Measurements from ENCODE around the gene UFSP1. TPM values are rescaled to one million over a fixed set of nuclear protein-coding genes. Genes with fewer than 3 reads are reported as not detected.

The UFSP1 gene
- total and polyA plus RNA-seq, 2 of the 13 experiments (the other 11 are each of a cell fraction or from before 2014, with no cell fraction given) = 0.65 to 3.3 TPM

- POLR2A ChIA-PET = no interaction called here
- ATAC-seq = peak; percentile 53; the same call in 2 of the 3 replicates
- no peaks in the 10 kb centered on the region for H4K20me1 ChIP-seq (ENCODE audit: insufficient read depth, low read length)
- no peak for DNase-seq (ENCODE audit: low spot score)
- peak overlapping the region; percentile 7; the same call in 1 of the 2 replicates for H3K4me2 ChIP-seq (ENCODE audit: low read depth, low read length)
- 25% methylated on average over 5 of the region's 5 CpGs for WGBS (ENCODE audit: low lambda C conversion rate)
- in situ Hi-C loops (cut with HindIII; ENCODE audit: extremely low pct_ligation_motif_present, low pct_unique_long_range_greater_than_20kb) = no loop called here
- peaks cover 0 to 3% of the 10 kb centered on the region in 2 experiments; a peak in 1 of 5 replicates for H3K27me3 ChIP-seq (ENCODE audit: control insufficient read depth in 1 of 2, insufficient read depth in 2 of 2, low read length in 2 of 2)
- no peaks in the 10 kb centered on the region for H3K79me2 ChIP-seq (ENCODE audit: insufficient read depth, low read length)
- no peaks in the 10 kb centered on the region for H3K9me3 ChIP-seq (ENCODE audit: low read length)
- no peak overlapping the region for H2AFZ ChIP-seq (ENCODE audit: low read length)
- no peak for TF ChIP-seq ATF1 (CRISPR knock-in tag; IDR thresholded peaks at IDR 0.05)
- no peak for TF ChIP-seq LCORL (IDR thresholded peaks at IDR 0.05)
- TF ChIP-seq LCORL (CRISPR knock-in tag; IDR thresholded peaks at IDR 0.05) = no peak
- TF ChIP-seq, protein P1, sequence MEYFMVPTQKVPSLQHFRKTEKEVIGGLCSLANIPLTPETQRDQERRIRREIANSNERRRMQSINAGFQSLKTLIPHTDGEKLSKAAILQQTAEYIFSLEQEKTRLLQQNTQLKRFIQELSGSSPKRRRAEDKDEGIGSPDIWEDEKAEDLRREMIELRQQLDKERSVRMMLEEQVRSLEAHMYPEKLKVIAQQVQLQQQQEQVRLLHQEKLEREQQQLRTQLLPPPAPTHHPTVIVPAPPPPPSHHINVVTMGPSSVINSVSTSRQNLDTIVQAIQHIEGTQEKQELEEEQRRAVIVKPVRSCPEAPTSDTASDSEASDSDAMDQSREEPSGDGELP (IDR thresholded peaks at IDR 0.05; ENCODE audit: borderline replicate concordance, low read depth) = peak; percentile 77
- TF ChIP-seq HNF4G (IDR thresholded peaks at IDR 0.05; ENCODE audit: borderline replicate concordance, low read depth, low read length) = peak; percentile 37; the same call in 1 of the 2 replicates
- no peak for TF ChIP-seq HNF4G (CRISPR knock-in tag; IDR thresholded peaks at IDR 0.05; ENCODE audit: borderline replicate concordance, low read depth)
- no peak for TF ChIP-seq ZNF768 (CRISPR knock-in tag; IDR thresholded peaks at IDR 0.05)
- TF ChIP-seq HNF4A (CRISPR knock-in tag; IDR thresholded peaks at IDR 0.05) = peak; percentile 64
- no peak for TF ChIP-seq NR2F2 (IDR thresholded peaks at IDR 0.05; ENCODE audit: borderline replicate concordance, low read depth)
- no peak for TF ChIP-seq ZNF230 (CRISPR knock-in tag; IDR thresholded peaks at IDR 0.05)
- TF ChIP-seq HOXD1 (CRISPR knock-in tag; IDR thresholded peaks at IDR 0.05) = no peak
- no peak for TF ChIP-seq NR3C1 (CRISPR knock-in tag; IDR thresholded peaks at IDR 0.05)
- intact Hi-C loops (cut with micrococcal nuclease; ENCODE audit: unreplicated experiment) = no loop called here
- H3K27ac ChIP-seq (ENCODE audit: extremely low read length, insufficient read depth, low read length) = no peak overlapping the region
- H3K9ac ChIP-seq (ENCODE audit: insufficient read depth, low read depth, low read length) = no peak overlapping the region
- no peaks in the 10 kb centered on the region for H3K36me3 ChIP-seq (replicated peaks in 1 of 2; ENCODE audit: control insufficient read depth in 1 of 2, insufficient read depth in 2 of 2, low read length in 2 of 2)
- FAIRE-seq = no peak
- CTCF ChIA-PET (ENCODE audit: low intra/inter-chr PET ratio, low total read pairs) = no interaction called here
- no TSS peak for BruUV-seq (replicated peaks)
- no peak overlapping the region for H3K4me3 ChIP-seq (replicated peaks in 1 of 3; ENCODE audit: insufficient read depth in 1 of 3, low read depth in 2 of 3, low read length in 3 of 3)
- peaks cover 8% of the 10 kb centered on the region for H3K4me1 ChIP-seq (ENCODE audit: insufficient read depth, low read length)
Observed at GRCh38 chr7:100901921-100902332, 12.4 kb upstream of the UFSP1 start.

Data from HepG2 (cell line).